Heart left ventricle (tissue), 13 donors: ENCODE results near the gene EIPR1.

Source experiments
- CTCF ChIP-seq, 12 donors: fragments of 200-600 bp; sonication (generic) in 4 of 12; IDR thresholded peaks; one replicate each; pipeline versions ENCODE4 v1.5.0 to v1.8.0; 2018 to 2022; ENCODE audit warnings: antibody characterized with exemption in 12 of 12, mild to moderate bottlenecking in 5 of 12
- POLR2A ChIP-seq, 2 donors: fragments of 450-650 bp; IDR thresholded peaks; one replicate each; pipeline ENCODE4 v1.6.1; 2017; ENCODE audit warnings: antibody characterized with exemption in 2 of 2, mild to moderate bottlenecking in 2 of 2, moderate library complexity in 2 of 2
- donor health status: ischemic (EF 13 %, LVEDD 7.1; RV severe dilation, severe dysfunction).
- donor health status: DM: no; HTN: yes; CAD: no.
- donor health status: DM: no; HTN: no; CAD: no.
- donor health status: ischemic (EF 25% LVEDD 6.9; RV normal size, moderate dysfunction).
- donor health status: ischemic (EF 25% LVEDD 5.7; RV mildly dilated, moderate dysfunction).
- donor health status: ischemic (EF 35%, LVEDD 5.7; RV mildly dilated, moderate dysfunction).
- donor health status: nonischemic (EF 11% LVEDD 7.7; RV severe dilation, severe dysfunction).
- donor health status: DM: yes; HTN: yes; CAD: no.
- donor health status: PGD.
- donor health status: ischemic (EF 29% LVEDD 5.4; RV normal size, mild dysfunction).
- donor health status: nonischemic (EF 23%, LVEDD 6.1; RV moderate dilation, normal function).

- TF ChIP-seq CTCF (IDR thresholded peaks at IDR 0.05) = no peak
- TF ChIP-seq POLR2A (IDR thresholded peaks at IDR 0.05) = no peak
These were observed 121.5 kb downstream of the EIPR1 start for GRCh38 chr2:3256157-3256556.
